Retinal pigment epithelial cell (primary cell): Measurements from ENCODE around the gene CCNJ.
"Not testable (repeated sequence)": the region's sequence is repeated elsewhere in the genome, so short reads cannot be mapped to it uniquely, and the experiment has no call there.

Experiments
- DNase-seq: peaks from one replicate; pipeline ENCODE4 v3.0.0-alpha.2; 2010; ENCODE audit warnings: low read depth
- H3K4me3 ChIP-seq: 2 replicates; pipeline ENCODE4 v1.5.1; 2011; ENCODE audit warnings: mild to moderate bottlenecking, low read length, control low read depth, moderate library complexity
- CTCF ChIP-seq: conservative IDR thresholded peaks from 2 replicates; pipeline ENCODE4 v1.5.1; 2011; ENCODE audit warnings: low read depth, low read length, control low read depth, inconsistent platforms

Gene CCNJ

DNA sequence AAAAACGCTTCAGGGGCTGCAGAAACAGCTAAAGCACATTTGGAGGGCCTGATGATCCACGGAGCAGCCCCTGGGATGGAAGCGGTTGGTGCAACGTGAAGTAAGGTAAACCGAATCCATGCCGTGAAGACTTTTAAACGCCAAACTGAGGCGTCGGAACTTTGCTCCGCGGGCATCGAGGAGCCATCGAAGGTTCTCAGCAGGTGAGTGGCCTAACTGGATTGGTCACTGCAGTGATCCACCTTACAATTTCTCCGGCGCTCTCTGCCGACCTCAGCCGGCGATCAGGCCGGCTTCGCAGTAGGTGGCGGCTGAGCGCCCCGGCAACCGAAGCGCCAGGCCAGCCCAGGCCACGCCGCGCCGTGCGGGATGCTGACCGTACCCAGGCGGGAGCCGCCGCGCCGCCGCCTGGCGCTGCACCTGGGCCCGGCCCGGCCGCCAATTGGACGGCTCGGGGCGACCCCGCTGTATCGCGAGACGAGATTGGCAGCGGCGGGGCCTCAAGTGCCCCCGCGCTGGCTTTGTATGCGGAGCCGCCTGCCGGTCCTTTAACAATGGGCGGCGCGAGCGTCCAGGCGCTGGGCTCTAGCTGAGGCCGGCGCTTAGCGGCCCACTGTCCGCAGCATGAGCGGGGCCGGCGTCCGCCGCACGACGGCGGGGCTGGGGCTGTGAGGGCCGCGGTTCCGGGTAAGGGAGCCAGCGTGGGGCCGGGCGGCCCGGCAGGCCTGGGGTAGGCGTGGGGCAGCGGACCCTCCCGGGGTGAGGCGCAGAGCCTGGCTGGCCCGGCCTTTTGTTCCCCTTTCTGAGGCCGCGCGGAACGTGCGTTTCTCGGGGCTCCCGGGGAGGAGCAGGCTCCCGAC, at the start of gene CCNJ:
TSS of gene CCNJ (plus strand) at position 551 of the 860 bp plus-strand sequence. CDS start 811 bp downstream, outside the sequence.
- DNase-seq: peak; percentile 64
- no peak for TF ChIP-seq CTCF

GRCh38 chr10:95994376-95994775, 49.0 kb upstream of the CCNJ start:
- H3K4me3 ChIP-seq, DNase-seq: not testable (repeated sequence)

More for the DNA sequence above, at the start of gene CCNJ:
- peak within 1 kb of the TSS; percentile 86 for H3K4me3 ChIP-seq

- DNase-seq: no peak
- no peak for TF ChIP-seq CTCF
- H3K4me3 ChIP-seq: no peak overlapping the region
These were observed 45.1 kb upstream of the CCNJ start for GRCh38 chr10:95998255-95998784.

DNA sequence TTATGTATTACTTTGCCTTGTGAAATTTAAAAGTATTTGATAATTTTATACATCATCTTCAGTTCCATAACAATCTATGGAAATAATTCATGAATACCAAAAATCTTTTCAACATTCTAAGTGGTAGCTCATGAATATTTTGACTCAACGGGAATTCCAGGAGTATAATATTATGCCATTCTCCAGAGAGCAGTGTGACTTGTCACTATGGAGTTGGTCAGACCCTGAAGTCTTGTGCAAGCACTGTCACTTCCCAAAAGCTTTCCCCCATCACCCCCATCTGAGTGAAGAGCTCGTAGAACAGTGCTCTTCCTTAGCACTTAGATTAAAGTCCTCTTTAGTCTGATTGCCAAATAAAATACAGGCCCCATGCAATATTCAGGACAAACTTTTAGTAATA, 29.4 kb upstream of the CCNJ start:
- no peak for TF ChIP-seq CTCF
- DNase-seq: no peak
- H3K4me3 ChIP-seq: no peak overlapping the region

DNA sequence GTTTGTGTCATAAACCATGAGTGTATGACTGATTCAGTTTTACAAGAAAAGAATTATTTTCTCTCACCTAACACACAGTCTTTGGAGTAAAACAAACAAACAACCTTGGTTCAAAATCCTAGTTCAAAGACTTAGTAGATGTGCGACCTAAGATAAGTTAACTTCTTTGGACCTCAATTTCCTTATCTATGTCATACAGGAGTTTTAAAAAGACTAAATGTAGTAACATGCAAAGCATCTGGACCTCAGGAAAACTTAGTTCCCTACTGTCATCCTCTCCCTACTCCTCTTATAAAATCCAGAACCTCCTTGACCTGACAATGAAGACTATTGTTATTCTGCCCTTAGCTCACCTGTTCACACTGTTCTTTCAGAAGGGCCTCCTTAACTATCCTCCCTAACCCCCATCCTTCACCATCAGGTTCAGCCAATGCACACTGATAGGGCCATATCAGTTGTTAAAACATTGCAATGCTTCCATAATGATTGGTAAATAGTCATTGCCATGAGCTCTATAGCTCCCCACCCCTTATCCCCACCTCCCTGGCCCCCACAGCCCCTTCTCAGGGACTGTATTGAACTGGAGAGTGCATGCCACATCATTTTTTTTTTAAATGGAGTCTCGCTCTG, 28.8 kb upstream of the CCNJ start:
- H3K4me3 ChIP-seq: no peak overlapping the region
- no peak for TF ChIP-seq CTCF
- no peak for DNase-seq

DNA sequence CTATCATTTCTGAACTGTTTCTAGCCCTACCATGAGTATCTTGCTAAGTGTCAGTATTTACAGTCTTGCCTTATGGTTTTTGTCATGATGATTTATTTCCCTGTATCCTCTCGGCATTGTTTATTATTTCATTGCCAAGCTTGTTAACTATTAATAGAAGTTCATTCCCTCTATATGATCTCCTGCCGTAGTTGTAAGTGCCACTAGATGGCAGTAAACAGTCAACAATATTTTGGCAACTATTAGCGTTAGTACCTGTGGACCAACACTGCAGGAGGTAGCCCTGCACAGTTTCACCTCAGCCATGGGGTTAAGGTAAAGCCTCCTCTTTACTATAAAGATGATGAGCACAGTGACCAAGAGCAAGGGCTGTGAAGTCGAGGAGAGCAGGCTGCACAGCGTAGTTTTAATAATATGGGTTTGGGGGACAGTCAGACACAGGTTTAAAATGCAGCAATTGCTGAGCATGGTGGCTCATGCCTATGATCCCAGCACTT, 26.1 kb upstream of the CCNJ start:
- no peak overlapping the region for H3K4me3 ChIP-seq
- peak; percentile 83 for TF ChIP-seq CTCF
- DNase-seq: peak; percentile 2

GRCh38 chr10:96021332-96021731, 22.1 kb upstream of the CCNJ start:
- DNase-seq: no peak
- H3K4me3 ChIP-seq: no peak overlapping the region
- no peak for TF ChIP-seq CTCF
